Measurements from ENCODE around the gene APH1B.

Gene APH1B

GRCh38 chr15:63244976-63245645 lies 32.3 kb upstream of the APH1B start (continued):
- TF ChIP-seq, protein P1, sequence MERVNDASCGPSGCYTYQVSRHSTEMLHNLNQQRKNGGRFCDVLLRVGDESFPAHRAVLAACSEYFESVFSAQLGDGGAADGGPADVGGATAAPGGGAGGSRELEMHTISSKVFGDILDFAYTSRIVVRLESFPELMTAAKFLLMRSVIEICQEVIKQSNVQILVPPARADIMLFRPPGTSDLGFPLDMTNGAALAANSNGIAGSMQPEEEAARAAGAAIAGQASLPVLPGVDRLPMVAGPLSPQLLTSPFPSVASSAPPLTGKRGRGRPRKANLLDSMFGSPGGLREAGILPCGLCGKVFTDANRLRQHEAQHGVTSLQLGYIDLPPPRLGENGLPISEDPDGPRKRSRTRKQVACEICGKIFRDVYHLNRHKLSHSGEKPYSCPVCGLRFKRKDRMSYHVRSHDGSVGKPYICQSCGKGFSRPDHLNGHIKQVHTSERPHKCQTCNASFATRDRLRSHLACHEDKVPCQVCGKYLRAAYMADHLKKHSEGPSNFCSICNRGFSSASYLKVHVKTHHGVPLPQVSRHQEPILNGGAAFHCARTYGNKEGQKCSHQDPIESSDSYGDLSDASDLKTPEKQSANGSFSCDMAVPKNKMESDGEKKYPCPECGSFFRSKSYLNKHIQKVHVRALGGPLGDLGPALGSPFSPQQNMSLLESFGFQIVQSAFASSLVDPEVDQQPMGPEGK (CRISPR knock-in tag; IDR thresholded peaks at IDR 0.05; ENCODE audit: borderline replicate concordance) = no peak

DNA sequence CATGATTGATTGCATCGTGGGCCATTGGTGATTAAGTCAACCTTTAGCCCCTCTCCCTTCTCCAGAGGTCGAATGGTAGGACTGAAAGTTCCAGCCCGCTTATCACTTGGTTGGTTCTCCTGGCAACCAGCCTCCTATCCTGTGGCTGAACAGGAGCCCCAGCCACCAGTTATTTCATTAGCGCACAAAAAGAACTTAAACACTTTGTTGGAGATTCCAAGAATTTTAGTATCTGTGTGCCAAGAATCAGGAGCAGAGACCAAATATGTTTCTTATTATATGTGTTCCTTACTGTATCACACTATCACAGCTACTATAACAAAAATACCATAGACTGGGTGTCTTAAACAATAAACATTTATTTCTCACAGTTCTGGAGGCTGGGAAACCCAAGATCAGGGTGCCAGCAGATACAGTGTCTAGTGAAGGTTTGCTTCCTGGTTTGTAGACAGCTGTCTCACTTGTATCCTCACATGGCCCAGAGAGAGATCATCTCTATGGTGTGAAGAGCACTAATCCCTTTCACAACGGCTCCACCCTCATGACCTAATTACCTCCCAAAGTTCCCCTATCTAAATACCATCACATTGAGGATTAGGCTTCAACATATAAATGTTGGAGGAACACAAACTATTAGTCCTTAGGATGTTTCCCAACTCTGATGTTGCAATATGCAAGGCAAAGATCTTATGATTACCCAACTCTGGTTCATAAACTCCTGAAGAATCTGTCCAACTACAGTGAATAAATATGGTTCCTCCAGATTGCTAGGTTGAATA lies 30.5 kb upstream of the APH1B start:
- no peak for ATAC-seq
- TF ChIP-seq ZNF8 (CRISPR knock-in tag; IDR thresholded peaks at IDR 0.05) = no peak
- no peak for TF ChIP-seq ZNF70 (CRISPR knock-in tag; IDR thresholded peaks at IDR 0.05)
- TF ChIP-seq ARNTL (CRISPR knock-in tag; IDR thresholded peaks at IDR 0.05; ENCODE audit: borderline replicate concordance, low read depth) = no peak

GRCh38 chr15:63250312-63250965 lies 27.0 kb upstream of the APH1B start:
- no peak for TF ChIP-seq ZNF8 (CRISPR knock-in tag; IDR thresholded peaks at IDR 0.05)
- TF ChIP-seq ESRRG (CRISPR knock-in tag; IDR thresholded peaks at IDR 0.05) = no peak
- TF ChIP-seq SNAI2 (CRISPR knock-in tag; IDR thresholded peaks at IDR 0.05) = no peak
- TF ChIP-seq ZFP30 (CRISPR knock-in tag; IDR thresholded peaks at IDR 0.05) = no peak
- TF ChIP-seq ISL1 (CRISPR knock-in tag; IDR thresholded peaks at IDR 0.05) = peak; percentile 68
- no peak for TF ChIP-seq ZFP3 (CRISPR knock-in tag; IDR thresholded peaks at IDR 0.05)
- TF ChIP-seq ZNF565 (CRISPR knock-in tag; conservative IDR thresholded peaks at IDR 0.05; ENCODE audit: low read depth) = no peak
- TF ChIP-seq ZC3H10 (CRISPR knock-in tag; IDR thresholded peaks at IDR 0.05) = peak; percentile 50; the same call in 1 of the 2 replicates
- TF ChIP-seq TCF4 (CRISPR knock-in tag; IDR thresholded peaks at IDR 0.05; ENCODE audit: borderline replicate concordance) = 0 out of 2 replicates have a peak, but pooled peaks have one; percentile 16
- no peak for TF ChIP-seq GLIS3 (CRISPR knock-in tag; IDR thresholded peaks at IDR 0.05)
- TF ChIP-seq CREB5 (CRISPR knock-in tag; IDR thresholded peaks at IDR 0.05; ENCODE audit: low read depth) = peak; percentile 51; the same call in 1 of the 2 replicates
- no peak for TF ChIP-seq PPARA (CRISPR knock-in tag; IDR thresholded peaks at IDR 0.05; ENCODE audit: borderline replicate concordance)
- TF ChIP-seq, protein P1 (CRISPR knock-in tag; IDR thresholded peaks at IDR 0.05; ENCODE audit: borderline replicate concordance) = no peak
- TF ChIP-seq OSR1 (CRISPR knock-in tag; IDR thresholded peaks at IDR 0.05) = no peak
- TF ChIP-seq CSDC2 (CRISPR knock-in tag; IDR thresholded peaks at IDR 0.05) = no peak
- TF ChIP-seq ARNTL (CRISPR knock-in tag; IDR thresholded peaks at IDR 0.05; ENCODE audit: borderline replicate concordance, low read depth) = no peak
- TF ChIP-seq TOX (CRISPR knock-in tag; IDR thresholded peaks at IDR 0.05; ENCODE audit: borderline replicate concordance) = peak; percentile 86; the same call in 1 of the 2 replicates
- TF ChIP-seq, protein P2, sequence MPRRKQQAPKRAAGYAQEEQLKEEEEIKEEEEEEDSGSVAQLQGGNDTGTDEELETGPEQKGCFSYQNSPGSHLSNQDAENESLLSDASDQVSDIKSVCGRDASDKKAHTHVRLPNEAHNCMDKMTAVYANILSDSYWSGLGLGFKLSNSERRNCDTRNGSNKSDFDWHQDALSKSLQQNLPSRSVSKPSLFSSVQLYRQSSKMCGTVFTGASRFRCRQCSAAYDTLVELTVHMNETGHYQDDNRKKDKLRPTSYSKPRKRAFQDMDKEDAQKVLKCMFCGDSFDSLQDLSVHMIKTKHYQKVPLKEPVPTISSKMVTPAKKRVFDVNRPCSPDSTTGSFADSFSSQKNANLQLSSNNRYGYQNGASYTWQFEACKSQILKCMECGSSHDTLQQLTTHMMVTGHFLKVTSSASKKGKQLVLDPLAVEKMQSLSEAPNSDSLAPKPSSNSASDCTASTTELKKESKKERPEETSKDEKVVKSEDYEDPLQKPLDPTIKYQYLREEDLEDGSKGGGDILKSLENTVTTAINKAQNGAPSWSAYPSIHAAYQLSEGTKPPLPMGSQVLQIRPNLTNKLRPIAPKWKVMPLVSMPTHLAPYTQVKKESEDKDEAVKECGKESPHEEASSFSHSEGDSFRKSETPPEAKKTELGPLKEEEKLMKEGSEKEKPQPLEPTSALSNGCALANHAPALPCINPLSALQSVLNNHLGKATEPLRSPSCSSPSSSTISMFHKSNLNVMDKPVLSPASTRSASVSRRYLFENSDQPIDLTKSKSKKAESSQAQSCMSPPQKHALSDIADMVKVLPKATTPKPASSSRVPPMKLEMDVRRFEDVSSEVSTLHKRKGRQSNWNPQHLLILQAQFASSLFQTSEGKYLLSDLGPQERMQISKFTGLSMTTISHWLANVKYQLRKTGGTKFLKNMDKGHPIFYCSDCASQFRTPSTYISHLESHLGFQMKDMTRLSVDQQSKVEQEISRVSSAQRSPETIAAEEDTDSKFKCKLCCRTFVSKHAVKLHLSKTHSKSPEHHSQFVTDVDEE (CRISPR knock-in tag; IDR thresholded peaks at IDR 0.05) = no peak
- TF ChIP-seq BACH2 (CRISPR knock-in tag; IDR thresholded peaks at IDR 0.05; ENCODE audit: borderline replicate concordance) = no peak
- no peak for TF ChIP-seq CSRNP3 (CRISPR knock-in tag; IDR thresholded peaks at IDR 0.05)
- no peak for TF ChIP-seq ZNF70 (CRISPR knock-in tag; IDR thresholded peaks at IDR 0.05)
- TF ChIP-seq RARB (CRISPR knock-in tag; IDR thresholded peaks at IDR 0.05) = no peak
- TF ChIP-seq POU6F1 (CRISPR knock-in tag; IDR thresholded peaks at IDR 0.05; ENCODE audit: borderline replicate concordance, low read depth) = no peak
- ATAC-seq = peak; percentile 98
